Measurements from ENCODE around the gene KDM1B. TPM values are rescaled to one million over a fixed set of nuclear protein-coding genes. Genes with fewer than 3 reads are reported as not detected.

The KDM1B gene
- 10 to 100 TPM; 14.4 to 15.2 TPM for total RNA-seq

GRCh38 chr6:18155150-18155863, at the start of gene KDM1B:
KDM1B (plus strand) TSS chr6:18155422; CDS start chr6:18159896, 4,474 bp downstream.
- intact Hi-C loops (cut with micrococcal nuclease), result loop anchor here (1.0 to 10.0 kb wide), 10 partner anchors 33 to 1671 kb away; partner anchors contain the start of genes ATXN1, FAM8A1, NHLRC1 and NUP153
- Mint-ChIP-seq H3K27me3 (ENCODE audit: low read depth) (no peaks in the 10 kb centered on the region), H3K9me3 (no peaks in the 10 kb centered on the region), H3K4me3 (peak within 1 kb of the TSS; percentile 97), H3K27ac (peak within 1 kb of the TSS; percentile 88), H3K36me3 (ENCODE audit: low read depth) (peaks cover 7% of the 10 kb centered on the region), H3K4me1 (ENCODE audit: low read depth) (peaks cover 22% of the 10 kb centered on the region)
- peak; percentile 98 for DNase-seq
- CTCF ChIA-PET, result interaction anchor here (0.6 kb wide), 1 partner anchor 169 kb away, joined by 4 read pairs; no protein-coding TSS in a partner anchor

GRCh38 chr6:18107061-18107460, 48.2 kb upstream of the KDM1B start:
- H3K27ac Mint-ChIP-seq, result no peak overlapping the region
- peaks cover 19% of the 10 kb centered on the region for H3K27me3 Mint-ChIP-seq (ENCODE audit: low read depth)
- CTCF ChIA-PET, result no interaction called here
- no peaks in the 10 kb centered on the region for H3K4me1 Mint-ChIP-seq (ENCODE audit: low read depth)
- peaks cover 10% of the 10 kb centered on the region for H3K9me3 Mint-ChIP-seq
- no peak for DNase-seq
- H3K36me3 Mint-ChIP-seq (ENCODE audit: low read depth), result no peaks in the 10 kb centered on the region
- H3K4me3 Mint-ChIP-seq, result no peak overlapping the region
- intact Hi-C loops (cut with micrococcal nuclease), result no loop called here

GRCh38 chr6:18110162-18110561, 45.1 kb upstream of the KDM1B start:
- H3K27me3 Mint-ChIP-seq (ENCODE audit: low read depth), result peaks cover 33% of the 10 kb centered on the region
- peaks cover 10% of the 10 kb centered on the region for H3K9me3 Mint-ChIP-seq
- no peak overlapping the region for H3K27ac Mint-ChIP-seq
- H3K4me3 Mint-ChIP-seq, result no peak overlapping the region
- intact Hi-C loops (cut with micrococcal nuclease), result loop anchor here (10.0 kb wide), 1 partner anchor 375 kb away; no protein-coding TSS in a partner anchor
- H3K36me3 Mint-ChIP-seq (ENCODE audit: low read depth), result no peaks in the 10 kb centered on the region
- CTCF ChIA-PET, result no interaction called here
- H3K4me1 Mint-ChIP-seq (ENCODE audit: low read depth), result peaks cover 2% of the 10 kb centered on the region
- DNase-seq, result no peak

- Mint-ChIP-seq H3K36me3 (ENCODE audit: low read depth) (no peaks in the 10 kb centered on the region), H3K9me3 (peaks cover 9% of the 10 kb centered on the region), H3K4me1 (ENCODE audit: low read depth) (peaks cover 10% of the 10 kb centered on the region), H3K27me3 (ENCODE audit: low read depth) (peaks cover 34% of the 10 kb centered on the region), H3K4me3 (no peak overlapping the region), H3K27ac (no peak overlapping the region)
- intact Hi-C loops (cut with micrococcal nuclease), result loop anchor here (1.0 to 10.0 kb wide), 4 partner anchors 128 to 579 kb away; partner anchors contain the start of gene KIF13A
- peak; percentile 20 for DNase-seq
- CTCF ChIA-PET, result interaction anchor here (0.6 to 1.2 kb wide), 3 partner anchors 9 to 398 kb away, joined by 3 to 5 read pairs (median 3); no protein-coding TSS in a partner anchor
Measured at GRCh38 chr6:18115356-18115755, 39.9 kb upstream of the KDM1B start.

- H3K27ac Mint-ChIP-seq, result no peak overlapping the region
- intact Hi-C loops (cut with micrococcal nuclease), result loop anchor here (5.0 to 10.0 kb wide), 2 partner anchors 130 to 368 kb away; partner anchors contain the start of gene KIF13A
- CTCF ChIA-PET, result interaction anchor here (0.7 kb wide), 2 partner anchors 166 to 1908 kb away, joined by 3 read pairs; no protein-coding TSS in a partner anchor
Measured at GRCh38 chr6:18117136-18117535, 38.1 kb upstream of the KDM1B start.

GRCh38 chr6:18118330-18118729, 36.9 kb upstream of the KDM1B start:
- DNase-seq, result no peak
- Mint-ChIP-seq H3K4me1 (ENCODE audit: low read depth) (peaks cover 19% of the 10 kb centered on the region), H3K36me3 (ENCODE audit: low read depth) (peaks cover 5% of the 10 kb centered on the region), H3K27ac (no peak overlapping the region), H3K9me3 (peaks cover 12% of the 10 kb centered on the region), H3K27me3 (ENCODE audit: low read depth) (peaks cover 33% of the 10 kb centered on the region), H3K4me3 (no peak overlapping the region)
- CTCF ChIA-PET, result no interaction called here
- intact Hi-C loops (cut with micrococcal nuclease), result loop anchor here (5.0 to 10.0 kb wide), 2 partner anchors 131 to 366 kb away; partner anchors contain the start of gene KIF13A

More at GRCh38 chr6:18117136-18117535, 38.1 kb upstream of the KDM1B start:
- Mint-ChIP-seq H3K4me3 (no peak overlapping the region), H3K36me3 (ENCODE audit: low read depth) (peaks cover 3% of the 10 kb centered on the region), H3K4me1 (ENCODE audit: low read depth) (peaks cover 12% of the 10 kb centered on the region), H3K9me3 (peaks cover 12% of the 10 kb centered on the region), H3K27me3 (ENCODE audit: low read depth) (peaks cover 37% of the 10 kb centered on the region)
- no peak for DNase-seq

GRCh38 chr6:18119236-18119635, 36.0 kb upstream of the KDM1B start:
- H3K27me3 Mint-ChIP-seq (ENCODE audit: low read depth), result peaks cover 28% of the 10 kb centered on the region
- intact Hi-C loops (cut with micrococcal nuclease), result loop anchor here (5.0 to 10.0 kb wide), 2 partner anchors 132 to 366 kb away; partner anchors contain the start of gene KIF13A
- DNase-seq, result no peak
- peaks cover 19% of the 10 kb centered on the region for H3K4me1 Mint-ChIP-seq (ENCODE audit: low read depth)
- peaks cover 12% of the 10 kb centered on the region for H3K9me3 Mint-ChIP-seq
- H3K27ac Mint-ChIP-seq, result no peak overlapping the region
- CTCF ChIA-PET, result no interaction called here
- no peak overlapping the region for H3K4me3 Mint-ChIP-seq
- H3K36me3 Mint-ChIP-seq (ENCODE audit: low read depth), result peaks cover 5% of the 10 kb centered on the region

GRCh38 chr6:18121580-18122127, 33.6 kb upstream of the KDM1B start:
- peak overlapping the region; percentile 47 for H3K27ac Mint-ChIP-seq
- H3K27me3 Mint-ChIP-seq (ENCODE audit: low read depth), result peaks cover 25% of the 10 kb centered on the region
- CTCF ChIA-PET, result interaction anchor here (0.5 to 1.5 kb wide), 10 partner anchors 22 to 392 kb away, joined by 3 to 7 read pairs (median 3); no protein-coding TSS in a partner anchor
- peaks cover 12% of the 10 kb centered on the region for H3K9me3 Mint-ChIP-seq
- intact Hi-C loops (cut with micrococcal nuclease), result loop anchor here (1.0 to 5.0 kb wide), 5 partner anchors 34 to 965 kb away; partner anchors contain the start of genes FAM8A1, KDM1B and TPMT
- H3K4me3 Mint-ChIP-seq, result peak overlapping the region; percentile 36
- peak; percentile 5 for DNase-seq
- H3K4me1 Mint-ChIP-seq (ENCODE audit: low read depth), result peaks cover 9% of the 10 kb centered on the region
- H3K36me3 Mint-ChIP-seq (ENCODE audit: low read depth), result peaks cover 5% of the 10 kb centered on the region

- CTCF ChIA-PET, result interaction anchor here (0.5 to 1.5 kb wide), 8 partner anchors 23 to 393 kb away, joined by 3 to 4 read pairs (median 3); no protein-coding TSS in a partner anchor
- peak within 1 kb of the TSS; percentile 67 for H3K4me3 Mint-ChIP-seq
- H3K9me3 Mint-ChIP-seq, result peaks cover 10% of the 10 kb centered on the region
- peaks cover 9% of the 10 kb centered on the region for H3K4me1 Mint-ChIP-seq (ENCODE audit: low read depth)
- peaks cover 5% of the 10 kb centered on the region for H3K36me3 Mint-ChIP-seq (ENCODE audit: low read depth)
- peak; percentile 85 for DNase-seq
- intact Hi-C loops (cut with micrococcal nuclease), result loop anchor here (1.0 to 5.0 kb wide), 5 partner anchors 33 to 966 kb away; partner anchors contain the start of genes FAM8A1, KDM1B and TPMT
- no peak within 1 kb of the TSS for H3K27ac Mint-ChIP-seq
- peaks cover 25% of the 10 kb centered on the region for H3K27me3 Mint-ChIP-seq (ENCODE audit: low read depth)
Measured at GRCh38 chr6:18122128-18123093, 32.8 kb upstream of the KDM1B start, which contains the start of gene NHLRC1. NHLRC1 (minus strand) TSS chr6:18122677; CDS start chr6:18122606, 71 bp downstream.

- Mint-ChIP-seq H3K27ac (no peak overlapping the region), H3K4me1 (ENCODE audit: low read depth) (peaks cover 9% of the 10 kb centered on the region), H3K4me3 (no peak overlapping the region), H3K36me3 (ENCODE audit: low read depth) (peaks cover 2% of the 10 kb centered on the region), H3K9me3 (no peaks in the 10 kb centered on the region), H3K27me3 (ENCODE audit: low read depth) (peaks cover 9% of the 10 kb centered on the region)
- DNase-seq, result no peak
- intact Hi-C loops (cut with micrococcal nuclease), result no loop called here
- CTCF ChIA-PET, result no interaction called here
Measured at GRCh38 chr6:18126121-18126520, 29.1 kb upstream of the KDM1B start.

GRCh38 chr6:18132346-18132745, 22.9 kb upstream of the KDM1B start:
- CTCF ChIA-PET, result interaction anchor here (0.7 to 1.1 kb wide), 2 partner anchors 9 to 24 kb away, joined by 3 read pairs; no protein-coding TSS in a partner anchor
- peaks cover 6% of the 10 kb centered on the region for H3K4me1 Mint-ChIP-seq (ENCODE audit: low read depth)
- DNase-seq, result no peak
- no peak overlapping the region for H3K4me3 Mint-ChIP-seq
- intact Hi-C loops (cut with micrococcal nuclease), result no loop called here
- no peak overlapping the region for H3K27ac Mint-ChIP-seq
- H3K36me3 Mint-ChIP-seq (ENCODE audit: low read depth), result peaks cover 11% of the 10 kb centered on the region
- no peaks in the 10 kb centered on the region for H3K9me3 Mint-ChIP-seq
- no peaks in the 10 kb centered on the region for H3K27me3 Mint-ChIP-seq (ENCODE audit: low read depth)

Measured in activated naive CD4-positive, alpha-beta T cell treated with anti-CD3 and anti-CD28 coated beads for 36 hours (primary cell).